GM12892 (cell line): ENCODE results near the gene HDAC4.

Source experiments
- POLR2A ChIP-seq: IDR thresholded peaks from 2 replicates; pipeline ENCODE4 v1.6.1; 2011; ENCODE audit warnings: low read depth, low read length, control low read depth
- POLR2AphosphoS5 ChIP-seq: IDR thresholded peaks from 2 replicates; pipeline ENCODE4 v1.6.1; 2011; ENCODE audit warnings: low read depth, low read length, control low read depth
- TAF1 ChIP-seq: IDR thresholded peaks from 2 replicates; pipeline ENCODE4 v1.6.1; 2011; ENCODE audit warnings: low read depth, mild to moderate bottlenecking, control low read depth, low read length, borderline replicate concordance

DNA sequence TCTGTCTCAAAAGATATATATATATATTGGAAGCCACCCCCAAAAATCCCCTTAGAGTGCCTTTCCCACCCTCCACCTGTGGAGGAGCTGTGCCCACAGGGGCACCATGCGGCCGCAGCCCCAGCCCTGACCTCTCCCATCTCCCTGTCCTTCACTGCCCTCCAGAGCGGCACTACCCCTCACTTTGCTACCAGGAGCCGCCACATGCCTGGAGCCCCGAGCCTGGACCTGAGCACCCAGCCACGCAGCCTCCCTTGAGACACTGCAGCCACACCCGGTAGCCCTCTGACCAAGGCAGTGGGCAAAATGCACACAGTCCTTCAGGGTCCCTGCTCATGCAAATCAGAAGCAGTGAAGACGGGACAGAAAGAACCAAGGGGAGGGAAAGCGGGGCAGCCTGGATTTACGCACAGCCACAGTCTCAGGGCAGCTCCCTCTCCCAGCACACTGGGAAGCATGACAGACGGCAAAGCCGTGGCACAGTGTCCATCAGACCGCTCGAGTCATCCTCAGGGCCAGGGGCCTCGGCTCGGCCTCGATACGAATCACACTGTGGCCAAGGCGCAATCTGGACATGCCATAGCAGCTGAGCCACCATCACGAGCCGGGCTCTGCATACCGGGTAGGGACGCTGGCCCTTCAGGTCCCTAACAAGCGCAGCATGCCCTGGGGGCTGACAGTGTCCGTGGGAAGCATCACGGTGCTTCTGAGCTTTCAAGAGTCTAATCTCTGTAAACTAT lies 10.1 kb downstream of the HDAC4 start:
- no peak for TF ChIP-seq TAF1
- TF ChIP-seq POLR2AphosphoS5, result no peak
- no peak for TF ChIP-seq POLR2A
